Measurements from ENCODE around the gene GPR39.

DNA sequence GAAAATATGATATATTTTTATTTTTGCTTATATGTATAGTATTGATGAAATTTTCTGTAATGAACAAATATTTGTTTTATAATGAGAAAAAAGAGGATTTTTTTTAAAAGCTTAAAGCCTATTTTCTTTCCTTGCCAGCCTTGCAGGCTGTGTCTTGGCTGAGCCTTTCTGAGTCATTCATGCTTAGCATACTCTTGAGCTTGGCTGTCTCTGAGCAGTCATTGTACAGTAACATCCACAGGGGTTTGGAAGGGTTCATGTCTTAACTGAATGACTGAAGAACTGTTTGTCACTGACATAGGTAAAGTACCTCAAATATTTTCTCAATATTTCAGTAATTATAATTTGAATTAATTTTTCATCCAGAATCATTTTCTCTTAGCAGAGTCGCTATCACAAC lies 49.3 kb downstream of the GPR39 start:
- TF ChIP-seq, protein P1, sequence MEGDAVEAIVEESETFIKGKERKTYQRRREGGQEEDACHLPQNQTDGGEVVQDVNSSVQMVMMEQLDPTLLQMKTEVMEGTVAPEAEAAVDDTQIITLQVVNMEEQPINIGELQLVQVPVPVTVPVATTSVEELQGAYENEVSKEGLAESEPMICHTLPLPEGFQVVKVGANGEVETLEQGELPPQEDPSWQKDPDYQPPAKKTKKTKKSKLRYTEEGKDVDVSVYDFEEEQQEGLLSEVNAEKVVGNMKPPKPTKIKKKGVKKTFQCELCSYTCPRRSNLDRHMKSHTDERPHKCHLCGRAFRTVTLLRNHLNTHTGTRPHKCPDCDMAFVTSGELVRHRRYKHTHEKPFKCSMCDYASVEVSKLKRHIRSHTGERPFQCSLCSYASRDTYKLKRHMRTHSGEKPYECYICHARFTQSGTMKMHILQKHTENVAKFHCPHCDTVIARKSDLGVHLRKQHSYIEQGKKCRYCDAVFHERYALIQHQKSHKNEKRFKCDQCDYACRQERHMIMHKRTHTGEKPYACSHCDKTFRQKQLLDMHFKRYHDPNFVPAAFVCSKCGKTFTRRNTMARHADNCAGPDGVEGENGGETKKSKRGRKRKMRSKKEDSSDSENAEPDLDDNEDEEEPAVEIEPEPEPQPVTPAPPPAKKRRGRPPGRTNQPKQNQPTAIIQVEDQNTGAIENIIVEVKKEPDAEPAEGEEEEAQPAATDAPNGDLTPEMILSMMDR (IDR thresholded peaks at IDR 0.05), result no peak
- no peak for TF ChIP-seq POLR2A (IDR thresholded peaks at IDR 0.05)
